HepG2 (cell line): Measurements from ENCODE around the gene QRFP. TPM values are rescaled to one million over a fixed set of nuclear protein-coding genes. Genes with fewer than 3 reads are reported as not detected.

ENCODE experiments used
- MATR3 ChIP-seq: sonication (generic); formaldehyde crosslinking; IDR thresholded peaks from 2 replicates; pipeline ENCODE4 v1.4.0; 2020; ENCODE audit warnings: missing genetic modification reagents
- PTBP1 ChIP-seq: fragments of 200-400 bp; formaldehyde crosslinking; IDR thresholded peaks from 2 replicates; pipeline ENCODE4 v1.6.1; 2018; ENCODE audit warnings: low read length, low read depth; ENCODE audit not compliant: poor library complexity, severe bottlenecking
- SIN3A ChIP-seq: IDR thresholded peaks from 2 replicates; pipeline ENCODE4 v1.6.1; 2011; ENCODE audit warnings: low read depth, mild to moderate bottlenecking, control low read depth, low read length, borderline replicate concordance
- SMC3 ChIP-seq: IDR thresholded peaks from 2 replicates; pipeline ENCODE4 v1.6.1; 2011; ENCODE audit warnings: low read length, improper control_type of control experiment
- SSRP1 ChIP-seq: IDR thresholded peaks from 2 replicates; pipeline ENCODE4 v1.6.1; 2016; ENCODE audit warnings: control low read depth
- ZBTB21 ChIP-seq: sonication (generic); formaldehyde crosslinking; IDR thresholded peaks from 2 replicates; pipeline ENCODE4 v1.4.0; 2020; ENCODE audit warnings: missing genetic modification reagents
- ZNF24 ChIP-seq: fragments of 450-650 bp; IDR thresholded peaks from 2 replicates; pipeline ENCODE4 v1.6.1; 2017; ENCODE audit warnings: antibody characterized with exemption, mild to moderate bottlenecking
- ZNF331 ChIP-seq: sonication (generic); formaldehyde crosslinking; IDR thresholded peaks from 2 replicates; pipeline ENCODE4 v1.4.0; 2020; ENCODE audit warnings: missing genetic modification reagents
- ZNF775 ChIP-seq: sonication (generic); formaldehyde crosslinking; IDR thresholded peaks from 2 replicates; pipeline ENCODE4 v1.4.0; 2020; ENCODE audit warnings: missing genetic modification reagents, mild to moderate bottlenecking, moderate library complexity, borderline replicate concordance
- ZNF780A ChIP-seq: sonication (generic); formaldehyde crosslinking; IDR thresholded peaks from 2 replicates; pipeline ENCODE4 v1.8.0; 2022; ENCODE audit warnings: mild to moderate bottlenecking, missing genetic modification reagents, moderate library complexity
- ZNF883 ChIP-seq: sonication (generic); formaldehyde crosslinking; IDR thresholded peaks from 2 replicates; pipeline ENCODE4 v1.5.1; 2020; ENCODE audit warnings: mild to moderate bottlenecking, missing genetic modification reagents; ENCODE audit errors: not compliant biosample characterization
- polyA plus RNA-seq, 8 experiments: library from polyadenylated mRNA; depleted of rRNA in 3 of 8; stranded (reverse) in 7 of 8; unstranded in 1 of 8; fragments of >200 nt; fragmentation: Illumina TruSeq in 4 of 8; extraction: Trizol in 4 of 8; gene quantifications; 2 replicates each; pipeline versions ENCODE4 v1.2.1 to v1.2.3, GENCODE V29; 2011 to 2016; ENCODE audit warnings: low read depth in 4 of 8, missing spikeins in 1 of 8, mixed read lengths in 1 of 8; ENCODE audit not compliant: insufficient read depth in 1 of 8
- total RNA-seq, 5 experiments: library from RNA; depleted of rRNA; stranded (reverse); fragments of >200 nt; fragmentation: Illumina TruSeq; extraction: Trizol; gene quantifications; 2 replicates each; pipeline ENCODE4 v1.2.3, GENCODE V29; 2016; ENCODE audit warnings: low read depth in 1 of 5
- TF ChIP-seq, protein P1 (sequence below), 2 experiments: IDR thresholded peaks; 2 replicates each; pipeline ENCODE4 v1.6.1; 2011 to 2012; ENCODE audit warnings: low read length in 2 of 2, borderline replicate concordance in 1 of 2, low read depth in 1 of 2, mild to moderate bottlenecking in 1 of 2, moderate library complexity in 1 of 2
- TF ChIP-seq, protein P2 (sequence below): IDR thresholded peaks from 2 replicates; pipeline ENCODE4 v1.6.1; 2016; ENCODE audit warnings: missing compliant biosample characterization, missing genetic modification reagents, borderline replicate concordance
- TF ChIP-seq, protein P3 (sequence below): sonication (generic); formaldehyde crosslinking; IDR thresholded peaks from 2 replicates; pipeline ENCODE4 v1.4.0; 2020; ENCODE audit warnings: missing genetic modification reagents
- TF ChIP-seq, protein P4 (sequence below): sonication (generic); formaldehyde crosslinking; IDR thresholded peaks from 2 replicates; pipeline ENCODE4 v1.9.0; 2022; ENCODE audit warnings: low read depth, missing genetic modification reagents
- TF ChIP-seq, protein P5 (sequence below): sonication (generic); formaldehyde crosslinking; IDR thresholded peaks from 2 replicates; pipeline ENCODE4 v1.5.0; 2020; ENCODE audit warnings: missing genetic modification reagents
- TF ChIP-seq, protein P6 (sequence below): sonication (generic); formaldehyde crosslinking; IDR thresholded peaks from 2 replicates; pipeline ENCODE4 v1.4.0; 2020; ENCODE audit warnings: missing genetic modification reagents

Gene QRFP
- total and polyA plus RNA-seq, 2 of the 13 experiments (the other 11 are each of a cell fraction or from before 2014, with no cell fraction given) = not detected

DNA sequence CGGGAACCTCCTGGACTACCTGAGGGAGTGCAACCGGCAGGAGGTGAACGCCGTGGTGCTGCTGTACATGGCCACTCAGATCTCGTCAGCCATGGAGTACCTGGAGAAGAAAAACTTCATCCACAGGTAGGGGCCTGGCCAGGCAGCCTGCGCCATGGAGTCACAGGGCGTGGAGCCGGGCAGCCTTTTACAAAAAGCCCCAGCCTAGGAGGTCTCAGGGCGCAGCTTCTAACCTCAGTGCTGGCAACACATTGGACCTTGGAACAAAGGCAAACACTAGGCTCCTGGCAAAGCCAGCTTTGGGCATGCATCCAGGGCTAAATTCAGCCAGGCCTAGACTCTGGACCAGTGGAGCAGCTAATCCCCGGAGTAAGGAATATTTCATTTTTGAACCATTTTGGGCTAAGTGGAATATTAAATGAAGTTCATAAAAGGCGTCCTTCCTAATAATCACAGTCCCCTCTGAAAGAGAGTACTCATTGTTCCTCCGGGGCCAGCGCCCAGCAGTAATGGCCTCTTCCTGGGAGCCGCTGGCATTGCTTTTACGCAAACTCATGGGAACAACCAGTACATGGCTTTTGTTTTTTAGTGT lies 23.6 kb downstream of the QRFP start (continued):
- TF ChIP-seq, protein P1, sequence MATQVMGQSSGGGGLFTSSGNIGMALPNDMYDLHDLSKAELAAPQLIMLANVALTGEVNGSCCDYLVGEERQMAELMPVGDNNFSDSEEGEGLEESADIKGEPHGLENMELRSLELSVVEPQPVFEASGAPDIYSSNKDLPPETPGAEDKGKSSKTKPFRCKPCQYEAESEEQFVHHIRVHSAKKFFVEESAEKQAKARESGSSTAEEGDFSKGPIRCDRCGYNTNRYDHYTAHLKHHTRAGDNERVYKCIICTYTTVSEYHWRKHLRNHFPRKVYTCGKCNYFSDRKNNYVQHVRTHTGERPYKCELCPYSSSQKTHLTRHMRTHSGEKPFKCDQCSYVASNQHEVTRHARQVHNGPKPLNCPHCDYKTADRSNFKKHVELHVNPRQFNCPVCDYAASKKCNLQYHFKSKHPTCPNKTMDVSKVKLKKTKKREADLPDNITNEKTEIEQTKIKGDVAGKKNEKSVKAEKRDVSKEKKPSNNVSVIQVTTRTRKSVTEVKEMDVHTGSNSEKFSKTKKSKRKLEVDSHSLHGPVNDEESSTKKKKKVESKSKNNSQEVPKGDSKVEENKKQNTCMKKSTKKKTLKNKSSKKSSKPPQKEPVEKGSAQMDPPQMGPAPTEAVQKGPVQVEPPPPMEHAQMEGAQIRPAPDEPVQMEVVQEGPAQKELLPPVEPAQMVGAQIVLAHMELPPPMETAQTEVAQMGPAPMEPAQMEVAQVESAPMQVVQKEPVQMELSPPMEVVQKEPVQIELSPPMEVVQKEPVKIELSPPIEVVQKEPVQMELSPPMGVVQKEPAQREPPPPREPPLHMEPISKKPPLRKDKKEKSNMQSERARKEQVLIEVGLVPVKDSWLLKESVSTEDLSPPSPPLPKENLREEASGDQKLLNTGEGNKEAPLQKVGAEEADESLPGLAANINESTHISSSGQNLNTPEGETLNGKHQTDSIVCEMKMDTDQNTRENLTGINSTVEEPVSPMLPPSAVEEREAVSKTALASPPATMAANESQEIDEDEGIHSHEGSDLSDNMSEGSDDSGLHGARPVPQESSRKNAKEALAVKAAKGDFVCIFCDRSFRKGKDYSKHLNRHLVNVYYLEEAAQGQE (IDR thresholded peaks at IDR 0.05; ENCODE audit: borderline replicate concordance in 1 of 2, low read depth in 1 of 2, low read length in 2 of 2) = no peak
- TF ChIP-seq, protein P2, sequence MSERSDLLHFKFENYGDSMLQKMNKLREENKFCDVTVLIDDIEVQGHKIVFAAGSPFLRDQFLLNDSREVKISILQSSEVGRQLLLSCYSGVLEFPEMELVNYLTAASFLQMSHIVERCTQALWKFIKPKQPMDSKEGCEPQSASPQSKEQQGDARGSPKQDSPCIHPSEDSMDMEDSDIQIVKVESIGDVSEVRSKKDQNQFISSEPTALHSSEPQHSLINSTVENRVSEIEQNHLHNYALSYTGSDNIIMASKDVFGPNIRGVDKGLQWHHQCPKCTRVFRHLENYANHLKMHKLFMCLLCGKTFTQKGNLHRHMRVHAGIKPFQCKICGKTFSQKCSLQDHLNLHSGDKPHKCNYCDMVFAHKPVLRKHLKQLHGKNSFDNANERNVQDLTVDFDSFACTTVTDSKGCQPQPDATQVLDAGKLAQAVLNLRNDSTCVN = 0 out of 2 replicates have a peak, but pooled peaks have one; percentile 15
- TF ChIP-seq SSRP1 (CRISPR knock-in tag) (no peak), ZBTB21 (CRISPR knock-in tag) (no peak), MATR3 (no peak), ZNF775 (CRISPR knock-in tag) (no peak), ZNF24 (no peak), SIN3A (no peak), ZNF883 (CRISPR knock-in tag) (no peak), SMC3 (no peak), ZNF331 (CRISPR knock-in tag) (peak; percentile 55; the same call in 1 of the 2 replicates), ZNF780A (no peak), PTBP1 (no peak)
- TF ChIP-seq, protein P3, sequence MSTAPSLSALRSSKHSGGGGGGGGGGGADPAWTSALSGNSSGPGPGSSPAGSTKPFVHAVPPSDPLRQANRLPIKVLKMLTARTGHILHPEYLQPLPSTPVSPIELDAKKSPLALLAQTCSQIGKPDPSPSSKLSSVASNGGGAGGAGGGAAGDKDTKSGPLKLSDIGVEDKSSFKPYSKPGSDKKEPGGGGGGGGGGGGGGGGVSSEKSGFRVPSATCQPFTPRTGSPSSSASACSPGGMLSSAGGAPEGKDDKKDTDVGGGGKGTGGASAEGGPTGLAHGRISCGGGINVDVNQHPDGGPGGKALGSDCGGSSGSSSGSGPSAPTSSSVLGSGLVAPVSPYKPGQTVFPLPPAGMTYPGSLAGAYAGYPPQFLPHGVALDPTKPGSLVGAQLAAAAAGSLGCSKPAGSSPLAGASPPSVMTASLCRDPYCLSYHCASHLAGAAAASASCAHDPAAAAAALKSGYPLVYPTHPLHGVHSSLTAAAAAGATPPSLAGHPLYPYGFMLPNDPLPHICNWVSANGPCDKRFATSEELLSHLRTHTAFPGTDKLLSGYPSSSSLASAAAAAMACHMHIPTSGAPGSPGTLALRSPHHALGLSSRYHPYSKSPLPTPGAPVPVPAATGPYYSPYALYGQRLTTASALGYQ (CRISPR knock-in tag) = no peak
- TF ChIP-seq, protein P4, sequence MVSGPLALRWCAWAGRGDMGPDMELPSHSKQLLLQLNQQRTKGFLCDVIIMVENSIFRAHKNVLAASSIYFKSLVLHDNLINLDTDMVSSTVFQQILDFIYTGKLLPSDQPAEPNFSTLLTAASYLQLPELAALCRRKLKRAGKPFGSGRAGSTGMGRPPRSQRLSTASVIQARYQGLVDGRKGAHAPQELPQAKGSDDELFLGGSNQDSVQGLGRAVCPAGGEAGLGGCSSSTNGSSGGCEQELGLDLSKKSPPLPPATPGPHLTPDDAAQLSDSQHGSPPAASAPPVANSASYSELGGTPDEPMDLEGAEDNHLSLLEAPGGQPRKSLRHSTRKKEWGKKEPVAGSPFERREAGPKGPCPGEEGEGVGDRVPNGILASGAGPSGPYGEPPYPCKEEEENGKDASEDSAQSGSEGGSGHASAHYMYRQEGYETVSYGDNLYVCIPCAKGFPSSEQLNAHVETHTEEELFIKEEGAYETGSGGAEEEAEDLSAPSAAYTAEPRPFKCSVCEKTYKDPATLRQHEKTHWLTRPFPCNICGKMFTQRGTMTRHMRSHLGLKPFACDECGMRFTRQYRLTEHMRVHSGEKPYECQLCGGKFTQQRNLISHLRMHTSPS (CRISPR knock-in tag) = peak; percentile 85
- TF ChIP-seq, protein P5, sequence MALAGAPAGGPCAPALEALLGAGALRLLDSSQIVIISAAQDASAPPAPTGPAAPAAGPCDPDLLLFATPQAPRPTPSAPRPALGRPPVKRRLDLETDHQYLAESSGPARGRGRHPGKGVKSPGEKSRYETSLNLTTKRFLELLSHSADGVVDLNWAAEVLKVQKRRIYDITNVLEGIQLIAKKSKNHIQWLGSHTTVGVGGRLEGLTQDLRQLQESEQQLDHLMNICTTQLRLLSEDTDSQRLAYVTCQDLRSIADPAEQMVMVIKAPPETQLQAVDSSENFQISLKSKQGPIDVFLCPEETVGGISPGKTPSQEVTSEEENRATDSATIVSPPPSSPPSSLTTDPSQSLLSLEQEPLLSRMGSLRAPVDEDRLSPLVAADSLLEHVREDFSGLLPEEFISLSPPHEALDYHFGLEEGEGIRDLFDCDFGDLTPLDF (CRISPR knock-in tag) = peak; percentile 61
- TF ChIP-seq, protein P6, sequence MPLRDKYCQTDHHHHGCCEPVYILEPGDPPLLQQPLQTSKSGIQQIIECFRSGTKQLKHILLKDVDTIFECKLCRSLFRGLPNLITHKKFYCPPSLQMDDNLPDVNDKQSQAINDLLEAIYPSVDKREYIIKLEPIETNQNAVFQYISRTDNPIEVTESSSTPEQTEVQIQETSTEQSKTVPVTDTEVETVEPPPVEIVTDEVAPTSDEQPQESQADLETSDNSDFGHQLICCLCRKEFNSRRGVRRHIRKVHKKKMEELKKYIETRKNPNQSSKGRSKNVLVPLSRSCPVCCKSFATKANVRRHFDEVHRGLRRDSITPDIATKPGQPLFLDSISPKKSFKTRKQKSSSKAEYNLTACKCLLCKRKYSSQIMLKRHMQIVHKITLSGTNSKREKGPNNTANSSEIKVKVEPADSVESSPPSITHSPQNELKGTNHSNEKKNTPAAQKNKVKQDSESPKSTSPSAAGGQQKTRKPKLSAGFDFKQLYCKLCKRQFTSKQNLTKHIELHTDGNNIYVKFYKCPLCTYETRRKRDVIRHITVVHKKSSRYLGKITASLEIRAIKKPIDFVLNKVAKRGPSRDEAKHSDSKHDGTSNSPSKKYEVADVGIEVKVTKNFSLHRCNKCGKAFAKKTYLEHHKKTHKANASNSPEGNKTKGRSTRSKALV (CRISPR knock-in tag) = peak; percentile 55; the same call in 1 of the 2 replicates
